PC-3 (cell line): ENCODE results near the gene AGFG2. TPM values are rescaled to one million over a fixed set of nuclear protein-coding genes. Genes with fewer than 3 reads are reported as not detected.
"Not testable (repeated sequence)": the region's sequence is repeated elsewhere in the genome, so short reads cannot be mapped to it uniquely, and the experiment has no call there.

Source experiments
- ATAC-seq: fragments of 200-7000 bp; cut with Tn5 transposase; 2 replicates; pipeline ENCODE4 v1.9.1; 2020; ENCODE audit warnings: mild to moderate bottlenecking, moderate library complexity
- BruUV-seq: library from RNA; stranded (reverse); fragments of 400-500 nt; replicated peaks from 2 replicates; lab custom pipeline; 2021; lab: Mats Ljungman, UMichigan
- CTCF ChIA-PET: fragments of 300-600 bp; sonication (Branson Sonifier 250); formaldehyde crosslinking; loops from one replicate; lab custom pipeline; 2022; ENCODE audit warnings: antibody characterized with exemption; lab: Charles Lee
- POLR2A ChIA-PET: fragments of 300-600 bp; sonication (Branson Sonifier 250); formaldehyde crosslinking; loops from one replicate; lab custom pipeline; 2022; ENCODE audit warnings: antibody characterized with exemption; ENCODE audit not compliant: unreplicated experiment; lab: Charles Lee
- DNase-seq: peaks from one replicate; pipeline ENCODE4 v3.0.0-alpha.2; 2015
- H2AFZ ChIP-seq: fragments of 300-600 bp; sonication (generic); 2 replicates; pipeline ENCODE4 v1.6.0; 2016; ENCODE audit warnings: antibody characterized with exemption, low read length
- H3F3A ChIP-seq: fragments of 300-600 bp; sonication (generic); one replicate; pipeline ENCODE4 v1.6.0; 2017; ENCODE audit warnings: antibody characterized with exemption, low read length, control low read depth, mild to moderate bottlenecking; ENCODE audit not compliant: unreplicated experiment
- H3K27ac ChIP-seq: fragments of 300-600 bp; sonication (generic); 2 replicates; pipeline ENCODE4 v1.5.1; 2016; ENCODE audit warnings: mild to moderate bottlenecking, low read length
- H3K27me3 ChIP-seq: fragments of 300-600 bp; sonication (generic); 2 replicates; pipeline ENCODE4 v1.6.1; 2016; ENCODE audit warnings: low read length, mixed read lengths
- H3K36me3 ChIP-seq: fragments of 300-600 bp; sonication (generic); 2 replicates; pipeline ENCODE4 v1.6.1; 2016; ENCODE audit warnings: low read depth, mixed run types, low read length, mixed read lengths
- H3K4me1 ChIP-seq: fragments of 300-600 bp; sonication (generic); 2 replicates; pipeline ENCODE4 v1.5.1; 2016; ENCODE audit warnings: low read length; ENCODE audit not compliant: insufficient read depth
- H3K4me2 ChIP-seq: fragments of 300-600 bp; sonication (generic); 2 replicates; pipeline ENCODE4 v1.6.0; 2016; ENCODE audit warnings: low read length
- H3K4me3 ChIP-seq: fragments of 300-600 bp; sonication (generic); 2 replicates; pipeline ENCODE4 v1.5.1; 2016; ENCODE audit warnings: mild to moderate bottlenecking, low read length, mixed read lengths
- H3K79me2 ChIP-seq: fragments of 300-600 bp; sonication (generic); 2 replicates; pipeline ENCODE4 v1.6.1; 2017; ENCODE audit warnings: low read length, mixed read lengths
- H3K9ac ChIP-seq: fragments of 300-600 bp; sonication (generic); 2 replicates; pipeline ENCODE4 v1.6.0; 2016; ENCODE audit warnings: mild to moderate bottlenecking, low read length
- H3K9me2 ChIP-seq: fragments of 300-600 bp; sonication (generic); replicated peaks from 2 replicates; pipeline ENCODE4 v1.6.1; 2016; ENCODE audit warnings: mixed run types, low read length, mixed read lengths
- H3K9me3 ChIP-seq: fragments of 300-600 bp; sonication (generic); 2 replicates; pipeline ENCODE4 v1.6.1; 2016; ENCODE audit warnings: low read length, mixed read lengths
- H4K20me1 ChIP-seq: fragments of 300-600 bp; sonication (generic); 2 replicates; pipeline ENCODE4 v1.6.1; 2016; ENCODE audit warnings: low read length, mixed read lengths
- EZH2 ChIP-seq: fragments of 300-600 bp; sonication (generic); IDR thresholded peaks from one replicate; pipeline ENCODE4 v1.6.1; 2017; ENCODE audit warnings: antibody characterized with exemption, mild to moderate bottlenecking, low read length; ENCODE audit not compliant: unreplicated experiment
- EZH2phosphoT487 ChIP-seq: fragments of 300-600 bp; sonication (generic); IDR thresholded peaks from 2 replicates; pipeline ENCODE4 v1.6.1; 2018; ENCODE audit warnings: mild to moderate bottlenecking, antibody characterized with exemption, low read length, borderline replicate concordance
- intact Hi-C: fragments of 100-400 bp; cut with micrococcal nuclease; formaldehyde crosslinking; loops from 2 replicates; pipeline ENCODE4 v1.9.0; 2023
- total RNA-seq: library from RNA; depleted of rRNA; stranded (reverse); fragments of >200 nt; gene quantifications from 2 replicates; pipeline ENCODE4 v1.2.3, GENCODE V29; 2014
- TF ChIP-seq, protein P1 (sequence below): fragments of 300-600 bp; sonication (generic); conservative IDR thresholded peaks from 2 replicates; pipeline ENCODE4 v1.5.1; 2017; ENCODE audit warnings: antibody characterized with exemption, low read depth, mild to moderate bottlenecking, low read length

Gene AGFG2
- total RNA-seq, 1 experiment from 2014 or later: 16.9 TPM

DNA sequence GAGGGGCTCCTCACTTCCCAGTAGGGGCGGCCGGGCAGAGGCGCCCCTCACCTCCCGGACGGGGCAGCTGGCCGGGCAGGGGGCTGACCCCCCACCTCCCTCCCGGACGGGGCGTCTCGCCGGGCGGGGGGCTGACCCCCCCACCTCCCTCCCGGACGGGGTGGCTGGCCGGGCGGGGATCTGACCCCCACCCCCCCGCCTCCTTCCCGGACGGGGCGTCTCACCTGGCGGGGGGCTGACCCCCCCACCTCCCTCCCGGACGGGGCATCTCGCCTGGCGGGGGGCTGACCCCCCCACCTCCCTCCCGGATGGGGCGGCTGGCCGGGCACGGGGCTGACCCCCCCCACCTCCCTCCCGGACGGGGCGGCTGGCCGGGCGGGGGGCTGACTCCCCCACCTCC, 15.8 kb upstream of the AGFG2 start:
- H3K9me3 ChIP-seq, H4K20me1 ChIP-seq, H3K27ac ChIP-seq, DNase-seq, H2AFZ ChIP-seq, H3K9me2 ChIP-seq, CTCF ChIA-PET, H3F3A ChIP-seq, H3K79me2 ChIP-seq, POLR2A ChIA-PET, BruUV-seq, H3K36me3 ChIP-seq, H3K4me2 ChIP-seq, ATAC-seq, intact Hi-C loops, H3K4me1 ChIP-seq, H3K27me3 ChIP-seq, H3K9ac ChIP-seq, H3K4me3 ChIP-seq: not testable (repeated sequence)

DNA sequence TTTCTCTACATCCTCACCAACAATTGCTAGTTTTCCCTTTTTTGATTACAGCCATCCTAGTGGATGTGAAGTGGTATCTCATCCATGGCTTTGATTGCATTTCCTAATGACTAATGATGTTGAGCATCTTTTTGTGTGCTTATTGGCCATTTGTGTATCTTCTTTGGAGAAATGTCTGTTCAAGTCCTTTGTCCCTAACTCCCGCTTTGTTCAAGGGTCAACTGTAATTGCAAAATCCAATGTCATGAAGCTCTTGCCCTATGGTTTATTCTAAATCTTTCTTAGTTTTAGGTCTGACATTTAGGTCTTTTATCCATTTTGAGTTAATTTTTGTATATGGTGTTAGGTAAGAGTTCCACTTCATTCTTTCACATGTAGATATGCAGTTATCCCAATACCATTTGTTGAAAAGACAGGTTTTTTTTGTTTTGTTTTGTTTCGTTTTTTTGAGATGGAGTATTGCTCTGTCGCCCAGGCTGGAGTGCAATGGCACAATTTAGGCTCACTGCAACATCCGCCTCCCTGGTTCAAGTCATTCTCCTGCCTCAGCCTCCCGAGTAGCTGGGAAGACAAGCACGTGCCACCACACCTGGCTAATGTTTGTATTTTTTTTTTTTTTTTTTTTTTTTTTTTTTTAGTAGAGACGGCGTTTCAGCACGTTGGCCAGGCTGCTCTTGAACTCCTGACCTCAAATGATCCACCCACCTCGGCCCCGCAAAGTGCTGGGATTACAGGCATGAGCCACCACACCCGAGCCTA, 10.7 kb upstream of the AGFG2 start:
- ATAC-seq, DNase-seq, H3K27me3 ChIP-seq, H3K4me1 ChIP-seq, POLR2A ChIA-PET, H3K4me2 ChIP-seq, H4K20me1 ChIP-seq, H3F3A ChIP-seq, BruUV-seq, intact Hi-C loops, H3K9me2 ChIP-seq, CTCF ChIA-PET, H3K9ac ChIP-seq, H3K4me3 ChIP-seq, H3K36me3 ChIP-seq, H3K27ac ChIP-seq, H3K79me2 ChIP-seq, H2AFZ ChIP-seq, H3K9me3 ChIP-seq: not testable (repeated sequence)

DNA sequence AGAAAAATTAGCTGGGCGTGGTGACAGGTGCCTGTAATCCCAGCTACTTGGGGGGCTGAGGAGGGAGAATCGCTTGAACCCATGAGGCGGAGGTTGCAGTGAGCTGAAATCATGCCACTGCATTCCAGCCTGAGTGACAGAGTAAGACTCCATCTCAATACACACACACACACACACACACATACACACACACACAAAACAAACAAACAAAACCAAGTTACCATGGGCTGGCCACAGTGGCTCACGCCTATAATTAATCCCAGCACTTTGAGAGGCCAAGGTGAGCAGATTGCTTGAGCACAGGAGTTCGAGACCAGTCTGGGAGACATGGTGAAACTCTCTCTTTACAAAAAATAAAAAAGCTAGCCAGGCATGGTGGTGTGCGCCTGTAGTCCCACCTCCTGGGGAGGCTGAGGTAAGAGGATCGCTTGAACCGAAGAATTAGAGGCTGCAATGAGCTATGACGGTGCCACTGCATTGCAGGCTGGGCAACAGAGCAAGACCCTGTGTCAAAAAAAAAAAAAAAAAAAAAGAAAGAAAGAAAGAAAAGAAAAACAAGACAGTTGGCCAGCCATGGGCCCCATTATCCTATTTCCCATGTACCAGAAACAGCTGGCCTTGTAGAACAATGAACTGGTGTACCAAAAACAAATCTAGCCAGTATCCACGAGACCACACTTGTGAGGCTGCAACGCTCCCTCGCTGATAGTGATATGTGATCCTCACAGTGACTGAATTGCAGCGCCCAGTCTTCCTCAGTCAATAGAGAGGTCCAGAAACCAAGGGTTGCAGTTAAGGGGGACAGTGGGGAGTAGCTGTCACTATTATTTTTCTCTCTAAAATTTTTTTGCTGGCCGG, 6.6 kb upstream of the AGFG2 start:
- H4K20me1 ChIP-seq: no peaks in the 10 kb centered on the region
- no peaks in the 10 kb centered on the region for H3K4me1 ChIP-seq
- intact Hi-C loops: no loop called here
- BruUV-seq: no TSS peak
- H3K9me3 ChIP-seq: no peaks in the 10 kb centered on the region
- DNase-seq (no peak), ATAC-seq (no peak)
- no peaks in the 10 kb centered on the region for H3K36me3 ChIP-seq
- no peaks in the 10 kb centered on the region for H3F3A ChIP-seq
- no peak overlapping the region for H3K27ac ChIP-seq
- TF ChIP-seq EZH2 (no peak), EZH2phosphoT487 (no peak)
- TF ChIP-seq, protein P1, sequence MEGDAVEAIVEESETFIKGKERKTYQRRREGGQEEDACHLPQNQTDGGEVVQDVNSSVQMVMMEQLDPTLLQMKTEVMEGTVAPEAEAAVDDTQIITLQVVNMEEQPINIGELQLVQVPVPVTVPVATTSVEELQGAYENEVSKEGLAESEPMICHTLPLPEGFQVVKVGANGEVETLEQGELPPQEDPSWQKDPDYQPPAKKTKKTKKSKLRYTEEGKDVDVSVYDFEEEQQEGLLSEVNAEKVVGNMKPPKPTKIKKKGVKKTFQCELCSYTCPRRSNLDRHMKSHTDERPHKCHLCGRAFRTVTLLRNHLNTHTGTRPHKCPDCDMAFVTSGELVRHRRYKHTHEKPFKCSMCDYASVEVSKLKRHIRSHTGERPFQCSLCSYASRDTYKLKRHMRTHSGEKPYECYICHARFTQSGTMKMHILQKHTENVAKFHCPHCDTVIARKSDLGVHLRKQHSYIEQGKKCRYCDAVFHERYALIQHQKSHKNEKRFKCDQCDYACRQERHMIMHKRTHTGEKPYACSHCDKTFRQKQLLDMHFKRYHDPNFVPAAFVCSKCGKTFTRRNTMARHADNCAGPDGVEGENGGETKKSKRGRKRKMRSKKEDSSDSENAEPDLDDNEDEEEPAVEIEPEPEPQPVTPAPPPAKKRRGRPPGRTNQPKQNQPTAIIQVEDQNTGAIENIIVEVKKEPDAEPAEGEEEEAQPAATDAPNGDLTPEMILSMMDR: no peak
- H3K9me2 ChIP-seq: no peaks in the 10 kb centered on the region
- no peak overlapping the region for H3K4me2 ChIP-seq
- no peak overlapping the region for H3K9ac ChIP-seq
- no peaks in the 10 kb centered on the region for H3K79me2 ChIP-seq
- H3K27me3 ChIP-seq: no peaks in the 10 kb centered on the region
- no peak overlapping the region for H2AFZ ChIP-seq
- ChIA-PET CTCF (no interaction called here), POLR2A (no interaction called here)
- no peak overlapping the region for H3K4me3 ChIP-seq

DNA sequence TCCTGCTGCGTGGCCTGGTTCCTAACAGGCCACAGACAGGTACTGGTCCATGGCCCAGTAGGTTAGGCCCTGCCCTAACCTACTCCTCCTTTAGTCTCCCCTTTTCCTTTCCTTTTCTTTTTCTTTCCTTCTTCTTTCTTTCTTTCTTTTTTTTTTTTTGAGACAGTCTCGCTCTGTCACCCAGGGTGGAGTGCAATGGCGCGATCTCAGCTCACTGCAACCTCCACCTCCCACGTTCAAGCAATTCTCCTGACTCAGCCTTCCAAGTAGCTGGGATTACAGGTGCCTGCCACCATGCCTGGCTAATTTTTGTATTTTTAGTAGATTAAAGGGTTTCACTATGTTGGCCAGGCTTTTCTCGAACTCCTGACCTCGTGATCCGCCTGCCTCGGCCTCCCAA, 3.0 kb upstream of the AGFG2 start:
- H3F3A ChIP-seq, ATAC-seq, H3K9me3 ChIP-seq, H3K27ac ChIP-seq, H3K4me3 ChIP-seq, POLR2A ChIA-PET, H3K27me3 ChIP-seq, H2AFZ ChIP-seq, H3K9ac ChIP-seq, DNase-seq, H3K9me2 ChIP-seq, CTCF ChIA-PET, intact Hi-C loops, H3K4me1 ChIP-seq, BruUV-seq, H3K4me2 ChIP-seq, H3K36me3 ChIP-seq, H4K20me1 ChIP-seq: not testable (repeated sequence)
- peaks cover 12% of the 10 kb centered on the region for H3K79me2 ChIP-seq

DNA sequence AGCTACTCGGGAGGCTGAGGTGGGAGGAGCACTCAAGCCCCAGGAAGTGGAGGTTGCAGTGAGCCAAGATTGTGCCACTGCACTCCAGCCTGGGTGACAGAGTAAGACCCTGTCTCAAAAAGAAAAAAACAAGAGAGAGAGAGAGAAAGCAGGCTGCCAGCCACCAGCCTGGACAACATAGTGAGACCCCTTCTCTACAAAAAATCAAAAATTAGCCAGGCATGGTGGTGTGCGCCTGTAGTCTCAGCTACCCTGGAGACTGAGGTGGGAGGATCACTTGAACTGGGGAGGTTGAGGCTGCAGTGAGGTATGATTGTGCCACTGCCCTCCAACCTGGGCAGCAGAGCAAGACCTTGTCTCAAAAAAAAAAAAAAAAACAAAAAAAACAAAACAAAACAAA, 2.3 kb upstream of the AGFG2 start:
- H4K20me1 ChIP-seq, CTCF ChIA-PET, BruUV-seq, H3K4me3 ChIP-seq, H2AFZ ChIP-seq, H3K9me2 ChIP-seq, H3K36me3 ChIP-seq, DNase-seq, H3F3A ChIP-seq, POLR2A ChIA-PET, H3K9ac ChIP-seq, H3K9me3 ChIP-seq, H3K27me3 ChIP-seq, H3K27ac ChIP-seq, intact Hi-C loops, ATAC-seq, H3K4me1 ChIP-seq, H3K4me2 ChIP-seq: not testable (repeated sequence)
- H3K79me2 ChIP-seq: peaks cover 19% of the 10 kb centered on the region
